HT-29 (cell line): ENCODE data around the gene RHOV. TPM values are rescaled to one million over a fixed set of nuclear protein-coding genes. Genes with fewer than 3 reads are reported as not detected.

Source experiments
- DNase-seq: peaks from one replicate; pipeline ENCODE4 v3.0.0-alpha.2; 2015; ENCODE audit warnings: low spot score
- total RNA-seq: library from RNA; depleted of rRNA; stranded (reverse); fragments of >200 nt; shearing (Covaris generic); gene quantifications from 2 replicates; pipeline ENCODE4 v1.2.3, GENCODE V29; 2014

Gene RHOV
- total RNA-seq, 1 experiment from 2014 or later, result 33.5 TPM

- DNase-seq, result no peak
These were observed 30.6 kb upstream of the RHOV start for GRCh38 chr15:40904552-40905201.

DNA sequence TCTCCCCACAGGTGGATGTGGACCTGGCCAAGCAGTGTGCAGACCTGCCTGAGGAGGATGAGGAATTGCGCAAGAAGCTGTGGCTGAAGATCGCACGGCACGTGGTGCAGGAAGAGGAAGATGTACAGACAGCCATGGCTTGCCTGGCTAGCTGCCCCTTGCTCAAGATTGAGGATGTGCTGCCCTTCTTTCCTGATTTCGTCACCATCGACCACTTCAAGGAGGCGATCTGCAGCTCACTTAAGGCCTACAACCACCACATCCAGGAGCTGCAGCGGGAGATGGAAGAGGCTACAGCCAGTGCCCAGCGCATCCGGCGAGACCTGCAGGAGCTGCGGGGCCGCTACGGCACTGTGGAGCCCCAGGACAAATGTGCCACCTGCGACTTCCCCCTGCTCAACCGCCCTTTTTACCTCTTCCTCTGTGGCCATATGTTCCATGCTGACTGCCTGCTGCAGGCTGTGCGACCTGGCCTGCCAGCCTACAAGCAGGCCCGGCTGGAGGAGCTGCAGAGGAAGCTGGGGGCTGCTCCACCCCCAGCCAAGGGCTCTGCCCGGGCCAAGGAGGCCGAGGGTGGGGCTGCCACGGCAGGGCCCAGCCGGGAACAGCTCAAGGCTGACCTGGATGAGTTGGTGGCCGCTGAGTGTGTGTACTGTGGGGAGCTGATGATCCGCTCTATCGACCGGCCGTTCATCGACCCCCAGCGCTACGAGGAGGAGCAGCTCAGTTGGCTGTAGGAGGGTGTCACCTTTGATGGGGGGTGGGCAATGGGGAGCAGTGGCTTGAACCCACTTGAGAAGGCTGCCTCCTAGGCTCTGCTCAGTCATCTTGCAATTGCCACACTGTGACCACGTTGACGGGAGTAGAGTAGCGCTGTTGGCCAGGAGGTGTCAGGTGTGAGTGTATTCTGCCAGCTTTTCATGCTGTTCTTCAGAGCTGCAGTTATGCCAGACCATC, 28.8 kb upstream of the RHOV start:
- DNase-seq, result no peak

DNA sequence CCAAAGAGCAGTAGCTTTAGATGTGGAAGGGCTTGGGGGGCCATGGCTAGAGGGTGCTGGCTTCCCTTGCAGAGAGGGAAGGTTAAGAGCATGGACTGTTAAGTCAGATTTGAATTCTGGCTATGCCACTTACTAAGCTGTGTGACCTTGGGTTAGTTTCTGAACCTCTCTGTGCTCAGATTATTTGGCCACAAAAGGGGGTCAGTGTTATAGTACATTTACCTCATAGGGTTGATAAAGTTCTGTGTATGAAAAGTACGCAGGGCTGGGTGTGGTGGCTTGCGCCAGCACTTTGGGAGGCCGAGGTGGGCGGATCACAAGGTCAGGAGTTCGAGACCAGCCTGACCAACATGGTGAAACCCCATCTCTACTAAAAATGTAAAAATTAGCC, 27.0 kb upstream of the RHOV start:
- DNase-seq, result no peak

GRCh38 chr15:40900256-40901052, 26.4 kb upstream of the RHOV start:
- no peak for DNase-seq

DNA sequence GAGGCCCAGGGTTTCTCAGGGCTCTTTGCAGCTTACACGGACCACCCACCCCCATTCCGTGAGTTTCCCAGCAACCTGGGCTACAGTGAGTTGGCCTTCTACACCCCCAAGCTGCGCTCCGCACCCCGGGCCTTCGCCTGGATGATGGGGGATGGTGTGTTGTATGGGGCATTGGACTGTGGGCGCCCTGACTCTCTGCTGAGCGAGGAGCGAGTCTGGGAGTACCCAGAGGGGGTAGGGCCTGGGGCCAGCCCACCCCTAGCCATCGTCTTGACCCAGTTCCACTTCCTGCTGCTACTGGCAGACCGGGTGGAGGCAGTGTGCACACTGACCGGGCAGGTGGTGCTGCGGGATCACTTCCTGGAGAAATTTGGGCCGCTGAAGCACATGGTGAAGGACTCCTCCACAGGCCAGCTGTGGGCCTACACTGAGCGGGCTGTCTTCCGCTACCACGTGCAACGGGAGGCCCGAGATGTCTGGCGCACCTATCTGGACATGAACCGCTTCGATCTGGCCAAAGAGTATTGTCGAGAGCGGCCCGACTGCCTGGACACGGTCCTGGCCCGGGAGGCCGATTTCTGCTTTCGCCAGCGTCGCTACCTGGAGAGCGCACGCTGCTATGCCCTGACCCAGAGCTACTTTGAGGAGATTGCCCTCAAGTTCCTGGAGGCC, 25.6 kb upstream of the RHOV start:
- no peak for DNase-seq

DNA sequence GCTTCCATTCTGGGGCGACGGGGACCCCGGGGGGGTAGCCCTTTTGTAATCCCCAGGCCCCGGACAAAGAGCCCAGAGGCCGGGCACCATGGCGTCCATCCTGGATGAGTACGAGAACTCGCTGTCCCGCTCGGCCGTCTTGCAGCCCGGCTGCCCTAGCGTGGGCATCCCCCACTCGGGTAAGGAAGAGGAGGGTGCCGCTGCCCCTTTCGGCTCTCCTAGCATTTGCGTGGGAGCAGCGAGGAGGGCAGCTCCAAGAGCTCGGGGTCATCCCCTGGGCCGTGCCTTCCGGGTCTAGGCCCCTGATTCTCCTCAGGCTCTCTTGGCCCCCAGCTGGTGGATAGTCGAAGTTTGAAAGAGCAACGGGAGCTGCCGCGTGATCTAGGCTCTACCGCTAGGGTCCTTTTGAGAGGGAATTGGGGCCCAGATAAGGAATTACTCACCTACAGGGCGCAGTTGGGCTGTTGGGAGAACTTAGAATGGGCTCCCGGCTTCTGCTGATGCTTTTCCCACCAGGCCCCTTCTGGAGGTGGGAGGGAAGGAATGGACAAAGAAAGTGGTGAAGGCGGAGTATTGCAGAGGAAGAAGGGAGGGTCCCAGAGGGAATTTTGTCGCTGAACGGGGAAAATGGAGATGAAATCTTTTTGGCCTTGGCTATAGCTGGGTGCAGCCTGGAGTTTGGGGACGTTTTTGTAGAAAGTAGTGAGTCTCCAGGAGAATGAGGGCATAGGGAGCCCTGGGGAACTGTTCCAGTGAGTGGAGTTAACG, 20.8 kb upstream of the RHOV start:
- DNase-seq, result peak; percentile 85

- DNase-seq, result peak; percentile 99
These were observed 20.0 kb upstream of the RHOV start, which contains the start of gene VPS18 for GRCh38 chr15:40893733-40894680. Gene VPS18, plus strand, starts transcription at chr15:40894450. Its CDS starts 319 bp downstream, at chr15:40894769.

DNA sequence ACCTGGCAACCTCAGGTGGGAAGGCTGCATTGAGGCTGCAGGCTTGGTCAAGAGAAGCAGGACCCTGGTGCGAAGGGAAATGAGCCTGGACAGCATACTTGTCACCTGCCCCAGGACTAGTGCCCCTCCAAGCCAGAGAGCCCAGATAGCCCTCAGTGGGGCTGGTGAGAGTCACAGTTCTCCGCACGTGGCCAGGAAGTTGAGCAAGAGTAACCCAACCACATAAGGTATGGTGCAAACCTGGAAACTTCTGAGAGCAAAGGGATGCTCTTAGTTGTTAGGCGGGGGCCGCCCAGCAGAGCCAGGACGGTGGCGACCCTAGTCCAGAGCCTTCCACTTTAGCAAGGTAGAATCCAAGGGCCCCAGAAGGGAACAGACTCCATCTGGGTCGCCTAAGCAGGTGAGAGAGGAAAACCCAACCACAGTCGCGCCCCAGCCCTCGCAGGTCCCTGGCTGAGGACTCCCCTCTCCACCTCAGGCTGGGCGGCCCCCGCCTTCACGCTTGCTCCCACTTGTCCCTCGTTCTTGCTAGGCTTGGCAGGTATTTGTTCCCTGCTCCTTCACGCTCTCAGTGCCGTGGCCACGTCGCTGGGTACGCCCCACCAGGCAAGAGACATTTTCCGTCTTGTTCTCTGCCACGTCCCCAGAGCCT, 19.1 kb upstream of the RHOV start:
- DNase-seq, result no peak

DNA sequence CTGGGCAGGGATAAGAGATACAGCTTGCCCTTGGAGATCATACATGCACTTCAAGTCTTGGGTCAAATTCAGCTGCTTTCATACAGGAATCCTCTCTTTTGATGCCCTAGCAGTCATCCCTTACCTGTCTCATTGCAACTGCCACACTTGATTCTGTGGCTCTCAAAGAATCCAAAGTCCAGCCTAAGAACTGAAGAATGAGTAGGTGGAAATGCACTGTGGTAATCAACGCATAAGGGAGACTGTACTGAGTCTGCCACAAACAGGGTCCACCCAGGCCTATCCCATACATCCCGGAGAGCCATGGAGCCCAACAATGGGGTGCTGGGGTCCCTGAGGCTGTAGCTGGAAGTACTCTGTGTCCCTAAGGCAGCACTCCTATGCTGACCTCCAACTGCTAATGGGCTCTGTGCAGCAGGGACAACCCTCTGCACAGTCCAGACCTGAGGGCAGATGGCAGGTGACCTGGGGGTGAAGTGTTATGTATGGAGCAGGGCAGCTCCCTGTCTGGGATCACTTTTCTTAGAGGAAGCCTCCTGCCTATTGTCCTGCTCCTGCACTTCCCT, 18.5 kb upstream of the RHOV start:
- no peak for DNase-seq

- DNase-seq, result peak; percentile 92
These were observed 17.9 kb upstream of the RHOV start for GRCh38 chr15:40891810-40892446.

DNA sequence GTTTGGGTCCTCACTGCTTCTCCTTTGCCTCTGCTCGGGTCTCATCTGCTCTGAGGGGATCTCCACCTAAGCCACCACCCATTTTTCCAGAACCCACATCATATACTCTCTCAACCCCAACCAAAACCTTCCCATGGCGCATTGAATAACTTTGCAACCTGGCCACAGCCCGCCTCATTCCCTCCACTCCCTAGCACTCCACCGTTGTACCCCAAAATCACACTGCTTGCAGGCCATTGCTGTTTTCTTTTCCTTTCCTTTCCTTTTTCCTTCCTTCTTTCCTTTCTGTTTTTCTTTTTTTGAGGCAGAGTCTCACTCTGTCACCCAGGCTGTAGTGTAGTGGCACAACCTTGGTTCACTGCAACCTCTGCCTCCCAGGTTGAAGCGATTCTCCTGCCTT, 17.1 kb upstream of the RHOV start:
- DNase-seq, result no peak

DNA sequence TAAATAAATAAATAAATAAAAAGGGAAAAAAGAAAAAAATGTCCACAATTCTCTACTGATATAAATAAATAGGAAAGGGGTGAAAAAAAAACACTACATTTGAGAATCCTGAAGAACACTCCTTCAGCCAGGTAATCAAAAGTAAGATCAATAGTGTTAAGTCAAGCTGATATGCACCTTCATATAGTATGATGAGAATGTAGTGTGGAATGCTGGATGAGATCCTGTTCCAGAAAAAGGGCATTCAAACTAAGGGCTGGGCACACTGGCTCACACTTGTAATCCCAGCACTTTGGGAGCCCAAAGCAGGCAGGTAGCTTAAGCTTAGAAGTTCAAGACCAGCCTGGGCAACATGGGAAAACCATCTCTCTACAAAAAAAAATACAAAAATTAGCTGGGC, 15.1 kb upstream of the RHOV start:
- DNase-seq, result no peak

GRCh38 chr15:40886586-40886985, 12.6 kb upstream of the RHOV start:
- no peak for DNase-seq

DNA sequence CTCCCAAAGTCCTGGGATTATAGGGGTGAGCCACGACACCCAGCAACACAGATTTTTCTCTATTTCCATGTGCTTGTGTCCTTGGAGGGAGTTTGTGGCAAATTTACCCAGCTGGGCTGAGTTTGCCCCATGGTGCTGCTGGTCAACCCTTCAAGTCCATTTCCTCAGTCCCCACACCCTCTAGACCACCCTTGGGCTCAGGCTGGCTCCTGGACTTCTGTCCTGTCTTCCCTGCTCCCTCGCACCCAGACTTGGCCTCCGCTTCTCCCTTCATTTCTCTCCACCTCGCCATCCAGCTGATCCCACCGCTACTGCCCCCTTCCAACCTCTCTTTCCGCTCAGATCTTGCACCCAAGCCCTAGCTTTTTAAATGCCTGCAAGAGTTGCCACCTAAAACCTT, 7.3 kb upstream of the RHOV start:
- no peak for DNase-seq

- DNase-seq, result no peak
These were observed 5.6 kb upstream of the RHOV start for GRCh38 chr15:40879609-40880008.

DNA sequence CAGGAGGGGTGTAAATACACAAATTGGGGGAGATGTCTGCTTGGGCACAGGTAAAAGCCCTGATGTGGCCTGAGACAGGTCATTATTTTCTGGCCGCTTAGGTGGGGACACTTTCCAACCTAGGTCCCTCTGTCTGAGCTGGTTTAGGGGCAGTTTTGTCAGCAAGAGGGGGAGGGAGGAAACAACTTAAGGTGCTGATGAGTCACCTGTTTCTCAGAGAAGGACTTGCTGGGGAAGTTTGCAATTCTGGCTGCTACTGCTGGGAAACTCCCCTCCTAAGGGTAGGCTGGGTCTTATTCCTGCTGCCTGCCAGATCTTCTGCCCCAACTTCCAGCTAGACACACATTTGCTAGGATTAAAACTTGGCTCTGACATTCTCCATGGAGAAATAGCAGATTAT, 4.8 kb upstream of the RHOV start:
- DNase-seq, result peak; percentile 51

- no peak for DNase-seq
These were observed 3.7 kb upstream of the RHOV start for GRCh38 chr15:40877694-40878093.
